ENCODE results near the gene SPACA4.
A peak's percentile ranks its signal among the peaks of the same experiment; 100 is the strongest.

The SPACA4 gene

DNA sequence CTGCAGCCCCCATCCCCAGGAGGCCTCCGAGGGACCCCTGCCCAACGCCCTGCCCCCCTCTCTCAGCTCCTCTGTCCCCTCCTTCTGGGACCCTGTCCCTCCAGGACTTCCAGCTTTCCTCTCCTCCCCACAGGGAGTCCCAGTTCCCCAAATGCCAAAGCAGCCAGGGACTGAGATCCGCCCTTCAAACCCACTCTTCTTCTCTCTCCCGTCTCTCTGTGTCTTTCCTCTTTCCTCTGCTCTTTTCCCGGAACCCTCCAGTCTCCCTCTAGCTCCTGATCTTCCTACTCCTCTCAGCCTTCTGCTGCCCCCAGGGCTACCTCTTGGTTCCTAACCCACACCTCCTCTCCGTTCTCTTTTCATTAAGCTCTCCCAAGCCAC lies 39.1 kb downstream of the SPACA4 start:
- Mint-ChIP-seq H3K4me1 (peaks cover 32% of the 10 kb centered on the region), H3K9me3 (no peaks in the 10 kb centered on the region), H3K27me3 (ENCODE audit: low read depth) (no peaks in the 10 kb centered on the region), H3K27ac (peak overlapping the region; percentile 91 to 98 (median 96)), H3K36me3 (ENCODE audit: low read depth) (no peaks in the 10 kb centered on the region), H3K4me3 (peak overlapping the region; percentile 90 to 92 (median 90))
- TF ChIP-seq, protein P1, sequence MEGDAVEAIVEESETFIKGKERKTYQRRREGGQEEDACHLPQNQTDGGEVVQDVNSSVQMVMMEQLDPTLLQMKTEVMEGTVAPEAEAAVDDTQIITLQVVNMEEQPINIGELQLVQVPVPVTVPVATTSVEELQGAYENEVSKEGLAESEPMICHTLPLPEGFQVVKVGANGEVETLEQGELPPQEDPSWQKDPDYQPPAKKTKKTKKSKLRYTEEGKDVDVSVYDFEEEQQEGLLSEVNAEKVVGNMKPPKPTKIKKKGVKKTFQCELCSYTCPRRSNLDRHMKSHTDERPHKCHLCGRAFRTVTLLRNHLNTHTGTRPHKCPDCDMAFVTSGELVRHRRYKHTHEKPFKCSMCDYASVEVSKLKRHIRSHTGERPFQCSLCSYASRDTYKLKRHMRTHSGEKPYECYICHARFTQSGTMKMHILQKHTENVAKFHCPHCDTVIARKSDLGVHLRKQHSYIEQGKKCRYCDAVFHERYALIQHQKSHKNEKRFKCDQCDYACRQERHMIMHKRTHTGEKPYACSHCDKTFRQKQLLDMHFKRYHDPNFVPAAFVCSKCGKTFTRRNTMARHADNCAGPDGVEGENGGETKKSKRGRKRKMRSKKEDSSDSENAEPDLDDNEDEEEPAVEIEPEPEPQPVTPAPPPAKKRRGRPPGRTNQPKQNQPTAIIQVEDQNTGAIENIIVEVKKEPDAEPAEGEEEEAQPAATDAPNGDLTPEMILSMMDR (IDR thresholded peaks at IDR 0.05; ENCODE audit: unreplicated experiment in 3 of 3): no peak

DNA sequence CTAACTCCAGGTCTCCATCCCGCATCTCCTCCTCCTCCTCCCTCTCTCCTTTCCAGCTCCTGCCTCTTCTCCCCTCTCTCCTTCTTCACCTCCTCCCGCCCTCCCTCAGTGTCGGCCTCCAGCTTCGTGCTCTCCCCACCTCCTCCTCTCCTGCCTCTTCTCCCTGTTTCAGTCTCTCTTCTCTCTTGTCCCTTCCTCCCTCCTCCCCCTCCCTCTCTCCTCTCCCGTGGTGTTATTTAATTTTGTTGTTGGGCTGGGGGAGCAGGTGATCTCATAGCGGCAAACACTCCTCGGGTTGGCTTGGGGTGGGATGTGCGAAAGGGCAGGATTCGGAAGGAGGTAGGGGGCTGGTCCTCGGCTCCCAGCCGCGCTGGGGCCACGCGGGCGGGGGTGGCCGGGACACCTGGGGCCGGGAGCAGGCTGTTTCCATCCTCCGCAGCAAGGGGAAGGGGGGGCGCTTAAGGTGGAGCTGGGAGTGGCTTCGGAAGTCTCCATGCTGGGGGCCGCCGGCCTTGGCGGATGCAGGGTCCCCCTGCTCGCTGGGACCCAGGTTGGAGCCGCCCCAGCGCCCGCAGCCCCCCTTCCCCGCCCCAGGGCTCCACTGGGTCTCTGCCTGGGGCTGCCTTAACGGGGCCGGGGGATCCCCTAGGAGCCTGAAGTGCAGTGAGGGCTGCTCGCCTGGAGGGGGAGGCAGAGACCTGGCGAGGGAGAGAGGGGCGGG lies 39.6 kb downstream of the SPACA4 start, which contains the start of gene CA11:
Gene CA11, minus strand, starts transcription at position 187 of the 721 bp plus-strand sequence. CDS start 555 bp downstream, outside the sequence.
- Mint-ChIP-seq H3K36me3 (ENCODE audit: low read depth) (no peaks in the 10 kb centered on the region), H3K27ac (peak within 1 kb of the TSS; percentile 91 to 98 (median 96)), H3K4me3 (peak within 1 kb of the TSS; percentile 90 to 92 (median 90)), H3K9me3 (no peaks in the 10 kb centered on the region), H3K27me3 (ENCODE audit: low read depth) (no peaks in the 10 kb centered on the region), H3K4me1 (peaks cover 32% of the 10 kb centered on the region)
- TF ChIP-seq, protein P1 (IDR thresholded peaks at IDR 0.05; ENCODE audit: unreplicated experiment in 3 of 3): peak; percentile 88 to 95 (median 93)

DNA sequence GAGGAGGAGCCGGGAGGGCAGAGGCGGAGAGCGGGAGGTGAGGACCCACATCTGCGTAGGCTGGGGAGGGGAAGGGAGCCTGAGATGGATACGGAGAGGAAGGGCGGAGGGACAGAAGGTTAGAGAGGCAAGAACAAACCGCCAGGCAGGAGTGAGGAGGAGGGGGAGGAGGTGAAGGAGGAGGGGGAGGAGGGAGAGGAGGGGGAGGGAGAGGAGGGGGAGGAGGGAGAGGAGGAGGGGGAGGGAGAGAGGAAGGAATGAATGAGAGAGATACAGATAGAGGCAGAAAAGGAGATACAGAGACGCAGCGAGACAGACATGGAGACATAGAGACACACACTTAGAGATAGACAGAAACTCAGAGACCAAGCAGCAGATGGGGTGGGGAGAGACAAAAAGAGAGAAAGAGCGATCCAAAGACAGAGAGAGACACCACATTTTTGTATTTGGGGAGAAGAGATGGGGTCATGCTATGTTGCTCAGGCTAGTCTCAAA lies 40.2 kb downstream of the SPACA4 start:
- H3K4me3 Mint-ChIP-seq: peak overlapping the region; percentile 43 to 92 (median 58)
- no peaks in the 10 kb centered on the region for H3K27me3 Mint-ChIP-seq (ENCODE audit: low read depth)
- no peaks in the 10 kb centered on the region for H3K9me3 Mint-ChIP-seq
- peak overlapping the region; percentile 58 to 91 (median 78) for H3K27ac Mint-ChIP-seq
- peaks cover 32% of the 10 kb centered on the region for H3K4me1 Mint-ChIP-seq
- TF ChIP-seq, protein P1 (IDR thresholded peaks at IDR 0.05; ENCODE audit: unreplicated experiment in 3 of 3): no peak
- no peaks in the 10 kb centered on the region for H3K36me3 Mint-ChIP-seq (ENCODE audit: low read depth)

GRCh38 chr19:48648134-48648533 lies 41.6 kb downstream of the SPACA4 start:
- TF ChIP-seq, protein P1 (IDR thresholded peaks at IDR 0.05; ENCODE audit: unreplicated experiment in 3 of 3): no peak
- H3K27ac Mint-ChIP-seq: peak overlapping the region; percentile 1 to 52 (median 19)
- H3K27me3 Mint-ChIP-seq (ENCODE audit: low read depth): peaks cover 3% of the 10 kb centered on the region
- H3K36me3 Mint-ChIP-seq (ENCODE audit: low read depth): no peaks in the 10 kb centered on the region
- no peak overlapping the region for H3K4me3 Mint-ChIP-seq
- no peaks in the 10 kb centered on the region for H3K9me3 Mint-ChIP-seq
- H3K4me1 Mint-ChIP-seq: peaks cover 32% of the 10 kb centered on the region

DNA sequence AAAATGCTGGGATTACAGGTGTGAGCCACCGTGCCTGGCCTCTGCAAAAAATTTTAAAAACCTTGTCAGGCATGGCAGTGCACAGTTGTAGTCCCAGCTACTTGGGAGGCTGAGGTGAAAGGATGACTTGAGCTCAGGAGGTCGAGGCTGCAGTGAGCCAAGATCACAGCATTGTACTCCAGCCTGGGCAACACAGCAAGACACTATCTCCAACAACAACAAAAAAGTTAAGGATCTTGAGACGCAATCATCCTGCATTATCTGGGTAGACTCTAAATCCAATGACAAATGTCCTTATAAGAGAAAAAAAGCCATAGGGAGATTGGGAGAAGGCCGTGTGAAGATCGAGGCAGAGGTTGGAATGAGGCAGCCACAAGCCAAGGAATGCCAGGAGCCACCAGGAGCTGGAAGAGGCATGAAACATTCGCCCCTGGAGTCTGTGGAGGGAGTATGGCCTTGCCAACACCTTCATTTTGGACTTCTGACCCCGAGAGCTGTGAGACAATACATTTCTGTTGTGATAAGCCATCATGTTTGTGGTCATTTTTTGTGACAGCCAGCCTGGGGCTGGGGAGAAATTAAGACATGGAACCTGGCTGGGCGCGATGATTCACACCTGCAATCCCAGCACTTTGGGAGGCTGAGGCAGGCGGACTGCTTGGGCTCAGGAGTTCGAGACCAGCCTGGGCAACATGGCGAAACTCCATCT lies 44.6 kb downstream of the SPACA4 start:
- H3K27ac Mint-ChIP-seq: no peak overlapping the region
- H3K27me3 Mint-ChIP-seq (ENCODE audit: low read depth): peaks cover 3% of the 10 kb centered on the region
- H3K9me3 Mint-ChIP-seq: no peaks in the 10 kb centered on the region
- H3K4me3 Mint-ChIP-seq: no peak overlapping the region
- TF ChIP-seq, protein P1 (IDR thresholded peaks at IDR 0.05; ENCODE audit: unreplicated experiment in 3 of 3): no peak
- peaks cover 25% of the 10 kb centered on the region for H3K4me1 Mint-ChIP-seq
- no peaks in the 10 kb centered on the region for H3K36me3 Mint-ChIP-seq (ENCODE audit: low read depth)
